Gastroesophageal sphincter (tissue), 4 donors: ENCODE data around the gene ITIH5. TPM values are rescaled to one million over a fixed set of nuclear protein-coding genes. Genes with fewer than 3 reads are reported as not detected.

Experiments
- ATAC-seq: fragments of 150-250 bp; one replicate; pipeline ENCODE4 v1.9.1; 2016; ENCODE audit warnings: mild to moderate bottlenecking, moderate library complexity
- H3K27ac ChIP-seq, 4 donors: fragments of 200-600 bp; sonication (generic) in 3 of 4; 1 replicate in 3 of 4; 2 replicates in 1 of 4; pipeline ENCODE4 v1.5.1; 2016 to 2019
- H3K27me3 ChIP-seq: fragments of 200-600 bp; sonication (generic); one replicate; pipeline ENCODE4 v1.5.1; 2019
- H3K36me3 ChIP-seq, 2 donors: fragments of 200-600 bp; sonication (generic); one replicate each; pipeline ENCODE4 v1.5.1; 2019; ENCODE audit warnings: control low read depth in 1 of 2
- H3K4me1 ChIP-seq, 3 donors: fragments of 200-600 bp; sonication (generic); 1 replicate in 2 of 3; 2 replicates in 1 of 3; pipeline ENCODE4 v1.5.1; 2016 to 2019; ENCODE audit warnings: control low read depth in 2 of 3
- H3K4me3 ChIP-seq, 2 donors: fragments of 200-600 bp; sonication (generic); one replicate each; pipeline ENCODE4 v1.5.1; 2019; ENCODE audit warnings: mild to moderate bottlenecking in 1 of 2, moderate library complexity in 1 of 2
- H3K9me3 ChIP-seq, 3 donors: fragments of 200-600 bp; sonication (generic); one replicate each; pipeline ENCODE4 v1.5.1; 2017 to 2019; ENCODE audit warnings: control low read depth in 2 of 3
- EP300 ChIP-seq: sonication (generic); formaldehyde crosslinking; IDR thresholded peaks from one replicate; pipeline ENCODE4 v1.6.1; 2017; ENCODE audit warnings: antibody characterized with exemption, mild to moderate bottlenecking
- POLR2A ChIP-seq, 2 donors: fragments of 450-650 bp; IDR thresholded peaks; one replicate each; pipeline ENCODE4 v1.6.1; 2017; ENCODE audit warnings: antibody characterized with exemption in 2 of 2, mild to moderate bottlenecking in 2 of 2, moderate library complexity in 1 of 2
- POLR2AphosphoS5 ChIP-seq: sonication (generic); formaldehyde crosslinking; IDR thresholded peaks from one replicate; pipeline ENCODE4 v1.6.1; 2017; ENCODE audit warnings: antibody characterized with exemption
- WGBS, 2 donors: methylation state at CpG; one replicate each; pipeline ENCODE4 v1.1.5; 2018; ENCODE audit warnings: low coverage in 1 of 2; 5-methylcytosine and 5-hydroxymethylcytosine counted together
- total RNA-seq, 4 donors: library from RNA; depleted of rRNA; stranded (reverse); fragments of >200 nt; gene quantifications; one replicate each; pipeline ENCODE4 v1.1.0, GENCODE V29; 2016
- TF ChIP-seq, protein P1 (sequence below), 4 experiments: fragments of 200-600 bp in 2 of 4; fragments of 450-650 bp in 2 of 4; sonication (generic) in 1 of 4; IDR thresholded peaks; one replicate each; pipeline ENCODE4 v1.5.1; 2017 to 2019; ENCODE audit warnings: antibody characterized with exemption in 4 of 4, mild to moderate bottlenecking in 2 of 4, moderate library complexity in 2 of 4

The ITIH5 gene
- total RNA-seq, 4 donors from 2014 or later: 36.4 to 96.0 (median 52.9) TPM

DNA sequence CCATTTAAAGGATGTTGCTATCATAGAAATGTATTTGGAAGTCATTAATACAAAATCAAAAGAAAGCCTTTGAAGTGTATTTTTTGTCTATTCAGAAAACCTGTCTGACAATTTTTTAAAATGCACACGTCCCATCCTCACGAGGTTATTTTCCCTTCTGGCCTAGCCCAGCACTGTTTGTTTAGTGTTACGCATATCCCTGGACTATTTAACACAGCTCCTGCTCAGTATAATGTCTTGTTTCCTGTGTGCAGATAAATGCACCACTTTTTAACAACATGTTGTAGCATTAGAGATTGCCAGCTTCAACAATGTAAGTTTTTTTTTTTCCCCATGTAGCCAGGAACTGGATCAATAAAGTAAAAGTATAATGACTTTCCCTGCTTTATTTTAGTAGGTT lies 153.3 kb downstream of the ITIH5 start:
- no peak for ATAC-seq

DNA sequence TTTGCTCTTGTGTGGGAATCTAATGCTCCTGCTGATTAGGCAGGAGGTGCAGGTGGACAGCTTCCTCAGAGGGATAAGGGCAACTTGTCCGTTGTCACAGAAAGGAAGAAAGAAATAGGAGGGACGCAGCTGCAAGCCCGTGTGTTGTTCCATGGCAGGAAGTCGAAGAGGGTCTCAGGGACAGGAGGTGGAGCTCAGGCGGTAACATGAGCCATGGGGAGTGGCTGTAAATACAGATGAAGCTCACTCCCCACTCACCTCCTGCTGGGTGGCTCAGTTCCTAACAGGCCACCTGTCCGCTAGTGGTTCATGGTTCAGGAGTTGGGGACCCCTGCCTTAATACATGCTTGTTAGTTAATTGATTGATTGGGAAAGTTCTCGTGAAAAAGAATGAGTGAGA lies 154.3 kb downstream of the ITIH5 start:
- H3K4me1 ChIP-seq: no peaks in the 10 kb centered on the region
- H3K4me3 ChIP-seq: no peak overlapping the region
- peaks cover 5% of the 10 kb centered on the region for H3K27me3 ChIP-seq
- WGBS, 2 donors: 69 to 92% methylated on average over 4 to 5 of the region's 7 CpGs
- TF ChIP-seq POLR2A (IDR thresholded peaks at IDR 0.05) (no peak), EP300 (no peak), POLR2AphosphoS5 (no peak)
- TF ChIP-seq, protein P1, sequence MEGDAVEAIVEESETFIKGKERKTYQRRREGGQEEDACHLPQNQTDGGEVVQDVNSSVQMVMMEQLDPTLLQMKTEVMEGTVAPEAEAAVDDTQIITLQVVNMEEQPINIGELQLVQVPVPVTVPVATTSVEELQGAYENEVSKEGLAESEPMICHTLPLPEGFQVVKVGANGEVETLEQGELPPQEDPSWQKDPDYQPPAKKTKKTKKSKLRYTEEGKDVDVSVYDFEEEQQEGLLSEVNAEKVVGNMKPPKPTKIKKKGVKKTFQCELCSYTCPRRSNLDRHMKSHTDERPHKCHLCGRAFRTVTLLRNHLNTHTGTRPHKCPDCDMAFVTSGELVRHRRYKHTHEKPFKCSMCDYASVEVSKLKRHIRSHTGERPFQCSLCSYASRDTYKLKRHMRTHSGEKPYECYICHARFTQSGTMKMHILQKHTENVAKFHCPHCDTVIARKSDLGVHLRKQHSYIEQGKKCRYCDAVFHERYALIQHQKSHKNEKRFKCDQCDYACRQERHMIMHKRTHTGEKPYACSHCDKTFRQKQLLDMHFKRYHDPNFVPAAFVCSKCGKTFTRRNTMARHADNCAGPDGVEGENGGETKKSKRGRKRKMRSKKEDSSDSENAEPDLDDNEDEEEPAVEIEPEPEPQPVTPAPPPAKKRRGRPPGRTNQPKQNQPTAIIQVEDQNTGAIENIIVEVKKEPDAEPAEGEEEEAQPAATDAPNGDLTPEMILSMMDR (IDR thresholded peaks at IDR 0.05): no peak
- ATAC-seq: no peak
- H3K9me3 ChIP-seq: peaks cover 0 to 12% (median 0%) of the 10 kb centered on the region in 3 donors
- H3K27ac ChIP-seq: no peak overlapping the region
- H3K36me3 ChIP-seq: no peaks in the 10 kb centered on the region

More for the DNA sequence above, 153.3 kb downstream of the ITIH5 start:
- Histone ChIP-seq H3K36me3 (no peaks in the 10 kb centered on the region), H3K4me3 (no peak overlapping the region), H3K27ac (no peak overlapping the region), H3K27me3 (peaks cover 11% of the 10 kb centered on the region), H3K9me3 (peaks cover 0 to 12% (median 0%) of the 10 kb centered on the region in 3 donors), H3K4me1 (no peaks in the 10 kb centered on the region)
- TF ChIP-seq POLR2AphosphoS5 (no peak), EP300 (no peak), POLR2A (IDR thresholded peaks at IDR 0.05) (no peak)
- TF ChIP-seq, protein P1 (IDR thresholded peaks at IDR 0.05): no peak
- 69 to 73% methylated on average over 3 of the region's 3 CpGs for WGBS, 2 donors

DNA sequence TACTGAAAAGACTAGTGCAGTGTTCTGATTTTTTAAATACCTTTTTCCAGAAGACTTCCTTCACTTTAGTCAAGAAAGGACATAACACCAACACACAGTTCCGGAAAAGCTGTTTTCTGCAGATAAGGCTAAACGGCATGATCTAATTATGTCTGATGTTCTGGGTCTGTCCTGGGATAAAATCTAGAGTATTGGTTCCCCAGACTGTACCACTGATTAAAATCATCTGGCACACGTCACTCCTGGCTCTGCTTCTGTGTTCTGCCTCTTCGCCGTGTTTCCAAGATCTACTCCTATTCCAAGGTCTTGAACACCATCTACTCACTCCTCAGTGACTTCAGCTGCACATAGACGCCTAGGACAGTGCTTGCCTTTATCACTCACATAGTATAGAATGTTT lies 155.2 kb downstream of the ITIH5 start:
- H3K36me3 ChIP-seq: no peaks in the 10 kb centered on the region
- no peak overlapping the region for H3K27ac ChIP-seq
- TF ChIP-seq POLR2AphosphoS5 (no peak), EP300 (no peak), POLR2A (IDR thresholded peaks at IDR 0.05) (no peak)
- TF ChIP-seq, protein P1 (IDR thresholded peaks at IDR 0.05): no peak
- H3K27me3 ChIP-seq: no peaks in the 10 kb centered on the region
- H3K4me3 ChIP-seq: no peak overlapping the region
- no peak for ATAC-seq
- H3K9me3 ChIP-seq: peaks cover 0 to 12% (median 0%) of the 10 kb centered on the region in 3 donors
- 54 to 63% methylated on average over 4 to 6 of the region's 6 CpGs for WGBS, 2 donors
- H3K4me1 ChIP-seq: no peaks in the 10 kb centered on the region

Other genes starting within 250 kb of the ITIH5 start
- gene ITIH2, start 36.4 kb upstream of the ITIH5 start, total RNA-seq: not detected
- 10 to 100 TPM in 2 of 4 donors, 1 to 10 TPM in 2; 7.1 to 12.8 (median 10.4) TPM for gene KIN, start 121.0 kb upstream of the ITIH5 start, total RNA-seq
- gene ATP5F1C, start 121.2 kb upstream of the ITIH5 start, total RNA-seq: 100 to 1,000 TPM; 216 to 300 (median 262) TPM
- gene TAF3, start 151.5 kb upstream of the ITIH5 start, total RNA-seq: 10 to 100 TPM in 2 of 4 donors, 1 to 10 TPM in 2; 5.7 to 11.8 (median 8.8) TPM